Skeletal muscle tissue (tissue), 4 donors: ENCODE data around the gene CNPY4. TPM values are rescaled to one million over a fixed set of nuclear protein-coding genes. Genes with fewer than 3 reads are reported as not detected.
"Not testable (repeated sequence)": the region's sequence is repeated elsewhere in the genome, so short reads cannot be mapped to it uniquely, and the experiment has no call there.

ENCODE experiments used
- H3K27ac ChIP-seq: one replicate; pipeline ENCODE4 v1.7.0; 2013; ENCODE audit warnings: mild to moderate bottlenecking, low read depth, low read length, inconsistent platforms
- H3K27me3 ChIP-seq, 3 donors: one replicate each; pipeline ENCODE4 v1.7.0; 2013; ENCODE audit warnings: low read length in 3 of 3; ENCODE audit not compliant: control insufficient read depth in 3 of 3, insufficient read depth in 3 of 3
- H3K36me3 ChIP-seq, 3 donors: one replicate each; pipeline ENCODE4 v1.7.0; 2013; ENCODE audit warnings: low read length in 3 of 3; ENCODE audit not compliant: control insufficient read depth in 3 of 3, insufficient read depth in 3 of 3
- H3K4me1 ChIP-seq, 3 donors: one replicate each; pipeline ENCODE4 v1.7.0; 2013; ENCODE audit warnings: low read length in 3 of 3, mild to moderate bottlenecking in 3 of 3; ENCODE audit not compliant: control insufficient read depth in 3 of 3, insufficient read depth in 3 of 3
- H3K4me3 ChIP-seq, 3 donors: one replicate each; pipeline ENCODE4 v1.7.0; 2013; ENCODE audit warnings: low read length in 3 of 3
- H3K9ac ChIP-seq, 3 donors: one replicate each; pipeline ENCODE4 v1.7.0; 2013; ENCODE audit warnings: low read length in 3 of 3, mild to moderate bottlenecking in 3 of 3, moderate library complexity in 2 of 3, low read depth in 1 of 3
- H3K9me3 ChIP-seq, 3 donors: one replicate each; pipeline ENCODE4 v1.7.0; 2013; ENCODE audit warnings: low read length in 3 of 3; ENCODE audit not compliant: control insufficient read depth in 3 of 3
- total RNA-seq: library from RNA; depleted of rRNA; stranded (reverse); fragments of >200 nt; gene quantifications from one replicate; pipeline ENCODE4 v1.2.3, GENCODE V29; 2014
- donor health status: Osteomylitis.

The CNPY4 gene
- total RNA-seq, 1 donor from 2014 or later = 25.6 TPM

DNA sequence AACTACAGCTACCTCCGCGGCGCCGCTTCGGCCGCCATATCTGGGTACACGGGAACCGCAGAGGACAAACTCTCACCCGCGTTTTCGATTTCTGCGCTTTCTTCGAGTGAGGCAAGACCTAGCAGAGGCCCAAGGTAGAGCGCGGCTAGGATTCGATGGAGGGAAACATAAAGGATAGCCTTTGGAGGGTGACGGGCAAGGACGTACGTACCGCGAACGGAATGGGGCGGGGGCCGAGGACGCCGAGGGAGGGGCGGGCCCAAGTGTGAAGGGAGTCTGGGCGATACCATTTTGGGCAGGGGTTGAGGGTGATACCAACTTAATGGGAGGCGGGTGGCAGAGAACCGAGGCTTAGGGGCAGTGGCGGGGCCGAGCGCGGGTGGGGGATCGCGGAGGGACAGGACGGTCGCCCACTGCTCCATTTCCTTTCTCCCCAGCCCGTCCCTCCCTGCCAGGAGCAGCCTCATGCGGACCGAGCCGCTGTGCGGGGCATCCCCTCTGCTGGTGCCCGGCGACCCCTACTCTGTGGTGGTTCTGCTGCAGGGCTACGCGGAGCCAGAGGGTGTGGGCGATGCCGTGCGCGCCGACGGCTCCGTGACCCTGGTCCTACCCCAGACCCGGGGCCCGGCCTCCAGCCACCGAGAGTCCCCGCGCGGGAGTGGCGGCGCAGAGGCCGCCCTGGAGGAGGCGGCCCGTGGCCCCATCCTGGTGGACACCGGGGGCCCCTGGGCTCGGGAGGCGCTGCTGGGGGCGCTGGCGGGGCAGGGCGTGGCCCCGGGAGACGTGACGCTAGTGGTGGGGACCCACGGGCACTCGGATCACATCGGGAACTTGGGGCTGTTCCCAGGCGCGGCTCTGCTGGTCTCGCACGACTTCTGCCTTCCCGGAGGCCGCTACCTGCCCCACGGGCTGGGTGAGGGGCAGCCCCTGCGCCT, 7.8 kb downstream of the CNPY4 start, which contains the start of gene MBLAC1:
Gene MBLAC1, plus strand, starts transcription at position 37 of the 935 bp plus-strand sequence. Its CDS starts 429 bp downstream, at position 466.
- Histone ChIP-seq H3K27me3 (no peaks in the 10 kb centered on the region), H3K27ac (peak within 1 kb of the TSS; percentile 96), H3K4me3 (peak within 1 kb of the TSS; percentile 93 to 98 (median 97)), H3K9ac (peak within 1 kb of the TSS; percentile 85 to 97 (median 94)), H3K9me3 (no peaks in the 10 kb centered on the region), H3K4me1 (peaks cover 16 to 37% (median 19%) of the 10 kb centered on the region in 3 donors), H3K36me3 (peaks cover 0 to 4% (median 3%) of the 10 kb centered on the region in 3 donors)

DNA sequence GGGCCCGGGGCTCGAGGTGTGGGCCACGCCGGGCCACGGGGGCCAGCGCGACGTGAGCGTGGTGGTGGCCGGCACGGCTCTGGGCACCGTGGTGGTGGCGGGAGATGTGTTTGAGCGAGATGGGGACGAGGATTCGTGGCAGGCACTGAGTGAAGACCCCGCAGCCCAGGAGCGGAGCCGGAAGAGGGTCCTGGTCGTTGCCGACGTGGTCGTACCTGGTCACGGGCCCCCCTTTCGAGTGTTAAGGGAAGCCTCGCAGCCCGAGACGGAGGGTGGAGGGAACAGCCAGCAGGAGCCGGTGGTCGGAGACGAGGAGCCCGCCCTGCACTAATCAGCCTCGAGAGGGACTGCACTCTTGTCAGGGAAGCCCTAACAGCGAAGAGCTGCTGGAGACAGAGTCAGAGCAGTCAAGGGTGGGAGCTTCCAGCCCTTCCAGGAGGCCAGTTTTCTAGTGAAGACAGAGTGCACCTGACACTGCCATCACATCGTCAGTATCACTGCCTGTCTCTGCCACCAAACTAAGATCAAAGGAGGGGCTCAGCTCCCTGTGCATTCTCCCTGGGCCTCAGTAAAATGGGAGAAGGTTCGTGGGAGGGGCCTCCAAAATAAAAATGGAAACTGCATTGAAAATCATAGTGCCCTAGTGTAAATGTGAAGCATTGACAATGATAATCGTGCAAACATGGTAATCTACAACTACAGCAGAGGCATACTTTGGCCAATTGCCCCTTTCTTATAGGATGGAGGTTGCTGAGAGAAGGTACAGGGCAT, 8.6 kb downstream of the CNPY4 start:
- peaks cover 18 to 34% (median 19%) of the 10 kb centered on the region in 3 donors for H3K4me1 ChIP-seq
- peak overlapping the region; percentile 96 for H3K27ac ChIP-seq
- peaks cover 0 to 3% (median 0%) of the 10 kb centered on the region in 3 donors for H3K36me3 ChIP-seq
- H3K9ac ChIP-seq = peak overlapping the region; percentile 85 to 97 (median 94)
- H3K4me3 ChIP-seq = peak overlapping the region; percentile 93 to 98 (median 97)
- H3K9me3 ChIP-seq = no peaks in the 10 kb centered on the region
- peaks cover 0 to 4% (median 0%) of the 10 kb centered on the region in 3 donors for H3K27me3 ChIP-seq

DNA sequence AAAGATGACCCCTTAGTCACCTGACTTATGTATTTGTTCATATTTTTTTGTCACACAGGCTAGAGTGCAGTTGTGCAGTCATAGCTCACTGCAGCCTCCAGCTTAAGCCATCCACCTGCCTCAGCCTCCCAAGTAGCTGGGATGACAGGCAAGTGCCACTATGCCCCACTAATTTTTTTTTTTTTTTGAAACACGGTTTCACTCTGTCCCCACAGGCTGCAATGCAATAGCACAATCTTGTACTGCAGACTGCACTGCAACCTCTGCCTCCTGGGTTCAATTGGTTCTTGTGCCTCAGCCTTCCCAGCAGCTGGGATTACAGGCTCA, 9.2 kb downstream of the CNPY4 start:
- H3K36me3 ChIP-seq = peaks cover 0 to 3% (median 0%) of the 10 kb centered on the region in 3 donors
- no peak overlapping the region for H3K4me3 ChIP-seq
- H3K27ac ChIP-seq = no peak overlapping the region

DNA sequence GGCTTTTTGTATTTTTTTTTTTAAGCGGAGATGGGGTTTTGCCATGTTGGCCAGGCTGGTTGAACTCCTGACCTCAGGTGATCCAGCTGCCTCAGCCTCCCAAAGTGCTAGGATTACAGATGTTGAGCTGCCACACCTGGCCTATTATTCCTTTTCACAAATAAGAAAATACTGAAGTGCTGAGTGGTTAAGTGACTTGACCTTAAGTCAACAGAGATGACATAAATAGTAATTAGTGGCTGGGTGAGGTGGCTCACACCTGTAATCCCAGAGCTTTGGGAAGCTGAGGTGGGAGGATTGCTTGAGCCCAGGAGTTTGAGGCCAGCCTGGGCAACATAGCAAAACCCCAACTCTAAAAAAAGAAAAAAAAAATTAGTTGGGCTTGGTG, 10.8 kb downstream of the CNPY4 start:
- not testable (repeated sequence) for H3K9me3 ChIP-seq, H3K27me3 ChIP-seq, H3K27ac ChIP-seq, H3K4me3 ChIP-seq, H3K36me3 ChIP-seq, H3K9ac ChIP-seq
- H3K4me1 ChIP-seq = peaks cover 18 to 27% (median 19%) of the 10 kb centered on the region in 3 donors

More for the DNA sequence above, 9.2 kb downstream of the CNPY4 start:
- H3K9me3 ChIP-seq = no peaks in the 10 kb centered on the region
- H3K4me1 ChIP-seq = peaks cover 18 to 34% (median 19%) of the 10 kb centered on the region in 3 donors
- peak overlapping the region in 2 of 3 donors; percentile 46 to 97 for H3K9ac ChIP-seq
- H3K27me3 ChIP-seq = peaks cover 0 to 4% (median 0%) of the 10 kb centered on the region in 3 donors

DNA sequence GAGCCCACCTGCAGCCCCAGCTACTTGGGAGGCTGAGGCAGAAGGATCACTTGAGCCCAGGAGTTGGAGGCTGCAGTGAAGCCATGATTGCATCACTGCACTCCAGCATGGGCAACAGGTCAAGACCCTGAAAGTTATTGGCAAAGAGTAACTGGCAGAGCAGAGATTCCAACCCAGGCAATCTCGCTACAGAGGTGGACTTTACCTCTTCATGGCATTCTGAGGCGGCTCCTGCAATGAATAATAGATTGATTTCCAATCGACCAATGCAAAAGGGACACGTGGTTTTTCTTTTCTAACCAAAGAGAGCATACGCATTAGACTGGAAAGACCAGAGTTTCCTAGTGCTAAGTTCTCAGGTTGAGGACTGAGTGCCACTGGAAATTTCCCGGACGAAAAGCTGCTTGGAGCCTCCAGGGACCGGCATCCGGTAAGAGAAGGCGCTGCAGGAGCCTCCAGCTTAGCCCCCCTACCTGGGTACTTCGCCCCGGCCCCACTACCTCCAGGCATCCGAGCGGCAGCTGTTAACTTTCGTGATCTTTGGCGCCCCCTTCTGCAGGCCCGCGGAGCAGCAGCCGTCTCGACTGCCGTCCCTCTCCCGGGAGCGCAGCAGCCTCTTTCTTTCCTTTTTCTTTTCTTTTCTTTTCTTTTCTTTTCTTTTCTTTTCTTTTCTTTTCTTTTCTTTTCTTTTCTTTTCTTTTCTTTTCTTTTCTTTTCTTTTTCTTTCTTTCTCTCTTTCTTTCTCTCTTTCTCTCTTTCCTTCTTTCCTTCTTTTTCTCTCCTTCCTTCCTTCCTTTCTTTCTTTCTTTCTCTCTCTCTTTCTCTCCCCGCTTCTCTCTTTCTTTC, 11.4 kb downstream of the CNPY4 start:
- H3K9ac ChIP-seq = peak overlapping the region in 1 of 3 donors; percentile 54
- H3K27me3 ChIP-seq = peaks cover 0 to 8% (median 0%) of the 10 kb centered on the region in 3 donors
- H3K4me1 ChIP-seq = peaks cover 14 to 23% (median 16%) of the 10 kb centered on the region in 3 donors
- no peak overlapping the region for H3K27ac ChIP-seq
- H3K9me3 ChIP-seq = no peaks in the 10 kb centered on the region
- no peaks in the 10 kb centered on the region for H3K36me3 ChIP-seq
- H3K4me3 ChIP-seq = peak overlapping the region in 1 of 3 donors; percentile 33

DNA sequence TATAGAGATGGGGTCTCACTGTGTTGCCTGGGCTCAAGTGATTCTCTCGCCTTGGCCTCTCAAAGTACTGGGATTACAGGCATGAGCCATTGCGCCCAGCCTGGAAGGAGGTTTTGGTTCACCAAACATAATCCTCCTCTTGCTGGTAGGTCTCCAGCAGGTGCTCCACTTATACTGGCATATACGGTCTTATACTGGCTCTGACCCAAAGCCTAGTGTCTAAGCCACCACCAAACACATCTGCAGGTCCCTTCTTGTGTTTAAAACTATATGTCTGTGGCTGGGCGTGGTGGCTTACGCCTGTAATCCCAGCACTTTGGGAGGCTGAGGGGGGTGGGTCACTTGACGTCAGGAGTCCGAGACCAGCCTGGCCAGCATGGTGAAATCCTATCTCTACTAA, 12.7 kb downstream of the CNPY4 start:
- H3K9me3 ChIP-seq = no peaks in the 10 kb centered on the region
- H3K27ac ChIP-seq = no peak overlapping the region
- H3K27me3 ChIP-seq = peaks cover 0 to 11% (median 0%) of the 10 kb centered on the region in 3 donors
- H3K9ac ChIP-seq = no peak overlapping the region
- H3K4me3 ChIP-seq = no peak overlapping the region
- H3K36me3 ChIP-seq = no peaks in the 10 kb centered on the region
- peaks cover 8 to 15% (median 10%) of the 10 kb centered on the region in 3 donors for H3K4me1 ChIP-seq

DNA sequence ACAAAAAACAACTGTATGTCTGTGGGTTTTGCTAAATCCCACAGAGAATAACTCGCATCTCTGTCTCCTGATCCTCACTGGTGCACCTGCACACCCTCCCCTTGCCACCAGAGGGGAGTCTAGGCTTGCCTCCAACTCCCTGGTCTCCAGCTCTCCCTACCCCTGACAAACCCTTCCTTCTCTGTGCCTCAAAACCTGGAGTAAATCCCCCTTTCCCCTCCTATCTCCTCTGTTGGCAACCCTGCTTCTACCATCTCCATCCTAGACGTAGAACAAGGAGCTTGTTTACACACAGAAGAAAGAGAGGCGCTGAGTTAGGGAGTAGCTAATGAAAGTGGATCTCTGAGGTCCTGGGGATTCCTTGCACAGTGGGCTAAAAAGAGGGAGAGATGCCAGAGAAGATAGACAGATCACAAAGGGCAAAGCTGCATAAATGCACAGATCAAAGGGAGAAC, 13.3 kb downstream of the CNPY4 start:
- peaks cover 7 to 9% (median 9%) of the 10 kb centered on the region in 3 donors for H3K4me1 ChIP-seq
- no peak overlapping the region for H3K27ac ChIP-seq
- peaks cover 0 to 15% (median 1%) of the 10 kb centered on the region in 3 donors for H3K27me3 ChIP-seq
- H3K36me3 ChIP-seq = no peaks in the 10 kb centered on the region
- peak overlapping the region in 1 of 3 donors; percentile 40 for H3K9ac ChIP-seq
- no peak overlapping the region for H3K4me3 ChIP-seq
- H3K9me3 ChIP-seq = no peaks in the 10 kb centered on the region

DNA sequence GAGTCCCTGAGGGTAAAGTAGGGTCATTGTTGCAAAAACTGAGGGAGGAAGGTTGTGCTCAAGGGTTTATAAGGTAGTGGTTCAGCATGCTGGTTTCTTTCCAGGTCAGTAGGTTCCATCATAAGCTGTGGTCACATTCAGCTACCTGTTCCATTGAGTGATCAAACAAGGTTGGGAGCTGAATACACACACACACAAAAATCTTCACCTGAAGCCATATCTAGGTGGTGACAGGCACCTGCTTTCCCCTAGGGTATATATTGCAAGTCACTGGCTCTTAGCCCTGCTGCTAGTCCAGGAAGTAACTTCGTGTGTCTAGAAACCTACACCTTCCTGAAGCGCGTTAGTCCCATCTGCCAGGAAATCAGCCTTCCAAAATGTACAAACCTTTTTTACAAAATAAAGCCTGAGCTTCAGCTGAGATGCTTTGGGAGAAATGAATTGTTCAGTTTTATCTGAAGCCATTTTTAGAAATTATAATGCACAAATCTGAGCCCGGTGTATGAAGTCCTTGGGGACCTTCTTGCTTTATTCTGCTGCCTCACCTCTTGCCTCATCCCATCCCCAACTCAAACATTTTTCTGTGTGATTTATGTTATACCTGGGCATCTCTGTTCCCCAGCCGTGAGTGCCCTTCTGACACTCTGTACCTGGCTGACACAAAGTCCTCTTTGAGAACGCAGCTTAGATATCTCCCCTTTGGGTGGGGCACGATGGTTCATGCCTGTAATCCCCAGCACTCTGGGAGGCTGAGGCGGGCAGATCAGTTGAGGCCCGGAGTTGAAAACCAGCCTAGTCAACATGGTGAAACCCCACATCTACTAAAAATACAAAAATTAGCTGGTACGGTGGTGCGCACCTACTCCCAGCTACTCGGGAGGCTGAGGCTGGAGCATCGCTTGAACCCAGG, 18.7 kb downstream of the CNPY4 start:
- Histone ChIP-seq H3K9ac (no peak overlapping the region), H3K27ac (no peak overlapping the region), H3K27me3 (peaks cover 9 to 31% (median 10%) of the 10 kb centered on the region in 3 donors)

More for the DNA sequence above, 18.7 kb downstream of the CNPY4 start:
- Histone ChIP-seq H3K4me3 (no peak overlapping the region), H3K4me1 (no peaks in the 10 kb centered on the region), H3K36me3 (no peaks in the 10 kb centered on the region), H3K9me3 (no peaks in the 10 kb centered on the region)
